Memory B cell (primary cell): ENCODE measurements around the gene SZRD1.
A peak's percentile ranks its signal among the peaks of the same experiment; 100 is the strongest.

Source experiments
- ATAC-seq: fragments of 150-1000 bp; cut with Tn5 transposase; 2 replicates; pipeline ENCODE4 v1.10.0; 2021; ENCODE audit warnings: low read depth, mild to moderate bottlenecking, moderate library complexity
- DNase-seq, 2 donors: peaks; one replicate each; pipeline ENCODE4 v3.0.0; 2022; ENCODE audit warnings: low spot score in 2 of 2
- H3K27ac Mint-ChIP-seq: one replicate; pipeline ENCODE4 v1.8.0; 2022; ENCODE audit warnings: mild to moderate bottlenecking, moderate library complexity, mixed read lengths
- H3K27me3 Mint-ChIP-seq: one replicate; pipeline ENCODE4 v1.8.0; 2022; ENCODE audit warnings: mixed read lengths
- H3K36me3 Mint-ChIP-seq: one replicate; pipeline ENCODE4 v1.8.0; 2022; ENCODE audit warnings: mild to moderate bottlenecking, mixed read lengths
- H3K4me1 Mint-ChIP-seq: one replicate; pipeline ENCODE4 v1.8.0; 2022; ENCODE audit warnings: mixed read lengths
- H3K4me3 Mint-ChIP-seq: one replicate; pipeline ENCODE4 v1.8.0; 2022; ENCODE audit warnings: mild to moderate bottlenecking, moderate library complexity, mixed read lengths
- H3K9me3 Mint-ChIP-seq: one replicate; pipeline ENCODE4 v1.8.0; 2022; ENCODE audit warnings: mixed read lengths

The SZRD1 gene

GRCh38 chr1:16433030-16433429, 66.0 kb downstream of the SZRD1 start:
- Mint-ChIP-seq H3K27ac (no peak overlapping the region), H3K27me3 (no peaks in the 10 kb centered on the region), H3K36me3 (no peaks in the 10 kb centered on the region), H3K4me3 (no peak overlapping the region), H3K4me1 (peaks cover 13% of the 10 kb centered on the region), H3K9me3 (no peaks in the 10 kb centered on the region)
- DNase-seq (no peak), ATAC-seq (peak; percentile 38)

GRCh38 chr1:16434007-16434406, 67.0 kb downstream of the SZRD1 start:
- Mint-ChIP-seq H3K27me3 (no peaks in the 10 kb centered on the region), H3K9me3 (no peaks in the 10 kb centered on the region), H3K4me3 (no peak overlapping the region), H3K36me3 (no peaks in the 10 kb centered on the region), H3K27ac (no peak overlapping the region), H3K4me1 (peaks cover 13% of the 10 kb centered on the region)
- DNase-seq = no peak
- no peak for ATAC-seq

- ATAC-seq (no peak), DNase-seq (no peak)
- no peaks in the 10 kb centered on the region for H3K27me3 Mint-ChIP-seq
- no peaks in the 10 kb centered on the region for H3K9me3 Mint-ChIP-seq
- no peaks in the 10 kb centered on the region for H3K36me3 Mint-ChIP-seq
- H3K4me1 Mint-ChIP-seq = peaks cover 13% of the 10 kb centered on the region
- no peak overlapping the region for H3K4me3 Mint-ChIP-seq
- H3K27ac Mint-ChIP-seq = no peak overlapping the region
These were observed 67.5 kb downstream of the SZRD1 start for GRCh38 chr1:16434501-16434900.

- ATAC-seq = no peak
- no peak for DNase-seq
- no peak within 1 kb of the TSS for H3K4me3 Mint-ChIP-seq
- H3K9me3 Mint-ChIP-seq = no peaks in the 10 kb centered on the region
- peaks cover 20% of the 10 kb centered on the region for H3K4me1 Mint-ChIP-seq
- no peaks in the 10 kb centered on the region for H3K27me3 Mint-ChIP-seq
- no peak within 1 kb of the TSS for H3K27ac Mint-ChIP-seq
- H3K36me3 Mint-ChIP-seq = no peaks in the 10 kb centered on the region
These were observed 70.0 kb downstream of the SZRD1 start, which contains the start of gene SPATA21 for GRCh38 chr1:16436946-16437474. TSS of gene SPATA21 (minus strand) at chr1:16437424. CDS start at chr1:16431371, 6,053 bp downstream.

- no peak overlapping the region for H3K4me3 Mint-ChIP-seq
- H3K27me3 Mint-ChIP-seq = no peaks in the 10 kb centered on the region
- peaks cover 9% of the 10 kb centered on the region for H3K4me1 Mint-ChIP-seq
- peaks cover 2% of the 10 kb centered on the region for H3K36me3 Mint-ChIP-seq
- no peaks in the 10 kb centered on the region for H3K9me3 Mint-ChIP-seq
- H3K27ac Mint-ChIP-seq = no peak overlapping the region
- DNase-seq = no peak
- no peak for ATAC-seq
These were observed 71.5 kb downstream of the SZRD1 start for GRCh38 chr1:16438516-16438915.

- DNase-seq = no peak
- H3K4me3 Mint-ChIP-seq = no peak overlapping the region
- peaks cover 9% of the 10 kb centered on the region for H3K4me1 Mint-ChIP-seq
- no peaks in the 10 kb centered on the region for H3K9me3 Mint-ChIP-seq
- H3K27ac Mint-ChIP-seq = no peak overlapping the region
- no peaks in the 10 kb centered on the region for H3K27me3 Mint-ChIP-seq
- no peak for ATAC-seq
- H3K36me3 Mint-ChIP-seq = peaks cover 3% of the 10 kb centered on the region
These were observed 71.9 kb downstream of the SZRD1 start for GRCh38 chr1:16438924-16439323.

- Mint-ChIP-seq H3K36me3 (peaks cover 7% of the 10 kb centered on the region), H3K27me3 (no peaks in the 10 kb centered on the region), H3K4me3 (peak overlapping the region; percentile 93), H3K27ac (peak overlapping the region; percentile 93), H3K4me1 (peaks cover 12% of the 10 kb centered on the region), H3K9me3 (no peaks in the 10 kb centered on the region)
- ATAC-seq (peak; percentile 5), DNase-seq (no peak)
These were observed 73.1 kb downstream of the SZRD1 start for GRCh38 chr1:16440131-16440469.

GRCh38 chr1:16440470-16441281, 73.6 kb downstream of the SZRD1 start, which contains the start of gene NECAP2:
TSS of gene NECAP2 (plus strand) at chr1:16440724. CDS start at chr1:16440762, 38 bp downstream.
- Mint-ChIP-seq H3K4me3 (peak within 1 kb of the TSS; percentile 93), H3K27ac (peak within 1 kb of the TSS; percentile 93), H3K4me1 (peaks cover 12% of the 10 kb centered on the region), H3K9me3 (no peaks in the 10 kb centered on the region), H3K27me3 (no peaks in the 10 kb centered on the region), H3K36me3 (peaks cover 7% of the 10 kb centered on the region)
- ATAC-seq (peak; percentile 87), DNase-seq (peak; percentile 93 to 99)

GRCh38 chr1:16441282-16441665, 74.2 kb downstream of the SZRD1 start:
- Mint-ChIP-seq H3K4me3 (peak overlapping the region; percentile 93), H3K36me3 (peaks cover 7% of the 10 kb centered on the region), H3K27ac (peak overlapping the region; percentile 93), H3K27me3 (no peaks in the 10 kb centered on the region), H3K9me3 (no peaks in the 10 kb centered on the region), H3K4me1 (peaks cover 12% of the 10 kb centered on the region)
- ATAC-seq = peak; percentile 11
- DNase-seq = no peak

GRCh38 chr1:16442265-16442664, 75.2 kb downstream of the SZRD1 start:
- H3K36me3 Mint-ChIP-seq = peaks cover 7% of the 10 kb centered on the region
- peak overlapping the region; percentile 93 for H3K27ac Mint-ChIP-seq
- no peak for DNase-seq
- ATAC-seq = no peak
- peaks cover 12% of the 10 kb centered on the region for H3K4me1 Mint-ChIP-seq
- peak overlapping the region; percentile 73 for H3K4me3 Mint-ChIP-seq
- no peaks in the 10 kb centered on the region for H3K27me3 Mint-ChIP-seq
- H3K9me3 Mint-ChIP-seq = no peaks in the 10 kb centered on the region

- H3K4me1 Mint-ChIP-seq = peaks cover 12% of the 10 kb centered on the region
- no peaks in the 10 kb centered on the region for H3K9me3 Mint-ChIP-seq
- H3K4me3 Mint-ChIP-seq = no peak overlapping the region
- DNase-seq (no peak), ATAC-seq (no peak)
- H3K27me3 Mint-ChIP-seq = no peaks in the 10 kb centered on the region
- H3K27ac Mint-ChIP-seq = no peak overlapping the region
- H3K36me3 Mint-ChIP-seq = peaks cover 8% of the 10 kb centered on the region
These were observed 75.9 kb downstream of the SZRD1 start for GRCh38 chr1:16442941-16443340.

- H3K4me1 Mint-ChIP-seq = peaks cover 12% of the 10 kb centered on the region
These were observed 77.1 kb downstream of the SZRD1 start for GRCh38 chr1:16443975-16444770.

GRCh38 chr1:16445052-16445451, 78.0 kb downstream of the SZRD1 start:
- H3K9me3 Mint-ChIP-seq = no peaks in the 10 kb centered on the region
- no peak for DNase-seq
- H3K27me3 Mint-ChIP-seq = no peaks in the 10 kb centered on the region
- peaks cover 18% of the 10 kb centered on the region for H3K36me3 Mint-ChIP-seq
- no peak for ATAC-seq
- H3K4me1 Mint-ChIP-seq = peaks cover 15% of the 10 kb centered on the region
- H3K27ac Mint-ChIP-seq = no peak overlapping the region
- no peak overlapping the region for H3K4me3 Mint-ChIP-seq

More at GRCh38 chr1:16443975-16444770, 77.1 kb downstream of the SZRD1 start:
- DNase-seq (no peak), ATAC-seq (no peak)
- no peak overlapping the region for H3K27ac Mint-ChIP-seq
- peaks cover 13% of the 10 kb centered on the region for H3K36me3 Mint-ChIP-seq
- no peaks in the 10 kb centered on the region for H3K9me3 Mint-ChIP-seq
- no peak overlapping the region for H3K4me3 Mint-ChIP-seq
- H3K27me3 Mint-ChIP-seq = no peaks in the 10 kb centered on the region

- no peak for DNase-seq
- Mint-ChIP-seq H3K27ac (no peak overlapping the region), H3K27me3 (no peaks in the 10 kb centered on the region), H3K36me3 (peaks cover 23% of the 10 kb centered on the region), H3K4me1 (peaks cover 15% of the 10 kb centered on the region), H3K9me3 (no peaks in the 10 kb centered on the region), H3K4me3 (no peak overlapping the region)
- no peak for ATAC-seq
These were observed 79.1 kb downstream of the SZRD1 start for GRCh38 chr1:16446116-16446515.
